ENCODE results near the gene SEMA5B.

The SEMA5B gene

DNA sequence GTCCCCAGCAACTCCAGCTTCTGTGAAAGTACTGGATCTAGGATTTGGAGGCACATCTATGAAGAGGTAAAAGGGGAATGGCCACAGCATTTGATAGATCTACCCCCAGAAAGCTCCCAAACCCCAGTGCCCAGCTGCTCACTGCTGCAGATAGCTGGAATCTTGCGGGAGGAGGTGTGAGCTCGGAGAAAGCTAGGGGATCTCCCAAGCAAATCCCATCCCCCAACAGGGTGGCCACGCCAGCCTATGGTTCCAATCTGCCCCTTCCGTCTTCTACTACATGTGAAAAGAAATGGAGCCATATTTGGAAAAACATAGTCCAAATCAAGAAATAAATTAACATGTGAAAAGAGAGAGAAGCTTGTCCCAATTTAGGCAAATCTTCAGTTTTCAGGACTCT, 42.0 kb downstream of the SEMA5B start:
- Histone ChIP-seq H3K36me3 (ENCODE audit: insufficient read depth, low read length) (peaks cover 36% of the 10 kb centered on the region), H3K4me3 (no peak overlapping the region), H3K27ac (no peak overlapping the region; the same call in 1 of the 2 replicates), H3K9ac (ENCODE audit: insufficient read length) (no peak overlapping the region), H3K9me3 (ENCODE audit: low read depth, low read length) (no peaks in the 10 kb centered on the region)
- no peak for DNase-seq (ENCODE audit: low read depth, low spot score)
- TF ChIP-seq EZH2 (IDR thresholded peaks at IDR 0.05) = no peak
- TF ChIP-seq FOXP2 (optimal IDR thresholded peaks at IDR 0.05; ENCODE audit: control extremely low read depth, extremely low read length, insufficient read depth) = no peak
- no peak for TF ChIP-seq POLR2AphosphoS5 (IDR thresholded peaks at IDR 0.05; ENCODE audit: borderline replicate concordance, low read depth, low read length)

DNA sequence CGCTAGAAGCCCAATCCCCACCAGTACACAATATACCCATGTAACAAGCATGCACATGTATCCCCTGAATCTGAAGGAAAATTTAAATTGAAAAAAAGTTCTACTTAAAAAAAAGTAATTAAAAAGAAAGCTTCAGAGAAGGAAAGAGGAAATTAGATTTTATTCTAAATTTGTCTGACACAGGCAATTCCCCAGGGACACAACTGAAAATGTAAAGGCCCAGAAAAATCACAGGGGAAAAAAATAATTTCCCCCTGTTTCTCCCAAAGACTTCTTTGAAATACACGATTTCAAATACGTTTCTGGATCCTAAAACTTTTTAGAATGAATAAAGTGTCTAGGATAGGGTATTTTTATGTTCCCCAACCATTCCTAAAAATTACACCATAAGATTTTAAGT, 42.9 kb downstream of the SEMA5B start:
- H3K9ac ChIP-seq (ENCODE audit: insufficient read length) = no peak overlapping the region
- TF ChIP-seq EZH2 (IDR thresholded peaks at IDR 0.05) = no peak
- TF ChIP-seq FOXP2 (optimal IDR thresholded peaks at IDR 0.05; ENCODE audit: control extremely low read depth, extremely low read length, insufficient read depth) = no peak
- TF ChIP-seq POLR2AphosphoS5 (IDR thresholded peaks at IDR 0.05; ENCODE audit: borderline replicate concordance, low read depth, low read length) = no peak
- no peak for DNase-seq (ENCODE audit: low read depth, low spot score)
- H3K27ac ChIP-seq = no peak overlapping the region
- H3K36me3 ChIP-seq (ENCODE audit: insufficient read depth, low read length) = peaks cover 33% of the 10 kb centered on the region
- H3K4me3 ChIP-seq = no peak overlapping the region
- H3K9me3 ChIP-seq (ENCODE audit: low read depth, low read length) = no peaks in the 10 kb centered on the region

DNA sequence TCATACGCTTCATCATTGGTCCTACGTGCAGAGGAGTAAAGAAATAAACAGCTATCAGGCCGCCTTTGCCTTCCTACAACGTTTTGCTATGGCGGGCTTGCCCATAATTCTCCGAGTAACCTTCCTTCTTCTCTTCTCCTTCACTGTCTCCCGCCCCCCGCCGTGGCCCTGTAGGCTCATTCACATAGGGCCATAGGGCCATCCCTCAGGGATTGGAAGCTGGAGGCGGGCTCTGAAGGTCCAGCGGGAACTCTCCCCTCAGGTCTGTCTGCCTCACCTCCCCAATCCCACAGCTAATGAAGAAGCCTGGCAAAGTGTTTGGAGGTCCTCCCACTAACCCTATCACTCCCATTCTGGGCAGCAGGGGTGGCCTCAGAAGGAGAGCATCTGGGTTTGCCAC, 43.6 kb downstream of the SEMA5B start:
- no peak for DNase-seq (ENCODE audit: low read depth, low spot score)
- Histone ChIP-seq H3K9me3 (ENCODE audit: low read depth, low read length) (no peaks in the 10 kb centered on the region), H3K4me3 (no peak overlapping the region), H3K9ac (ENCODE audit: insufficient read length) (no peak overlapping the region), H3K27ac (no peak overlapping the region), H3K36me3 (ENCODE audit: insufficient read depth, low read length) (peaks cover 31% of the 10 kb centered on the region)
- TF ChIP-seq FOXP2 (optimal IDR thresholded peaks at IDR 0.05; ENCODE audit: control extremely low read depth, extremely low read length, insufficient read depth) (no peak), POLR2AphosphoS5 (IDR thresholded peaks at IDR 0.05; ENCODE audit: borderline replicate concordance, low read depth, low read length) (no peak), EZH2 (IDR thresholded peaks at IDR 0.05) (no peak)

DNA sequence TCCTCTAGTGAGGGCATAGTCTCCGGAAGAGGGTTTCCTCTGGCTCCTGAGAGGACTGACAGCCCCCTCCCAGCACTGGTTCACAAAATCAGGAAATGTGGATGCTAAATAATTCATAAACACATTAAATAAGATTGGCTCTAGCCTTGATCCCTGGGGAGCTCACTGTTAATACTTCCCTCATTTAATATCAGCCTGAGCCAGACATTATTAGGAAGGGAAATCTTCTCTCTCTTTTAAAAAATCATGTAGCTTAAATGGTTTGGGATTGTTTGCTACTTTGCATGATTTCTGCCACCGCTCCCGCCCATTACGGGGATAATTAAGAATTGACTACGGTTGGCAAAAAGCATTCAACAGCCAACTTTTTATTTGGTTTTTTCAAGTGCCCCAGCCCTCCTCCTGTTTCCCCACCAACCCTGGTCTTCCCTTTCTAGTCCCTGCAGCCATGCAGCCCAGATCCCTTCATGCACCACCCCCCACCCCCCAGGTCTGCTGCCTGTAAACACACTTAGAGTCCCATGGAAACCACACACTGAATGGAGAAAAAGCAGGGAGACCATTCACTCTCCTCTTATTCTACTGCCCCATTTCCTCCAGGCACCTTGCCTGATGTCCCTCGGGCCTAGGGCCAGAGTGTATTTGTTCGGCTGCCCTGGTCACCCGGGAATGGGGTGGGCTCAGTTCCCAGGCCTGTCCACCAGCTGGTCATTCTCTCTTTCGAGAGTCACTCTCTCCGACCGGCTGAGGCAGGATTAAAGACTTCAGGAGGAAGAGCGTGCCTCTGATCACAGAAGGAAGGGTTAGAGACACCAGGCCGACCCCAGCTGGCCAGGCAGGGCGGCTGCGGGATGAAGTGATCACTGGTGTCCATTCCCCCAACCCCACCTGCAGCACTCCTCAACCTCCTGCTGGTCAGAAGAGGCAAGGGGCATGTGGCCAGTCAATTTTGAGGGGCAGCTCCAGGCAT, 45.1 kb downstream of the SEMA5B start:
- Histone ChIP-seq H3K9ac (ENCODE audit: insufficient read length) (peak overlapping the region; percentile 18), H3K36me3 (ENCODE audit: insufficient read depth, low read length) (peaks cover 18% of the 10 kb centered on the region), H3K9me3 (ENCODE audit: low read depth, low read length) (no peaks in the 10 kb centered on the region), H3K4me3 (peak overlapping the region; percentile 64), H3K27ac (peak overlapping the region; percentile 75)
- peak; percentile 98 for DNase-seq (ENCODE audit: low read depth, low spot score)
- TF ChIP-seq EZH2 (IDR thresholded peaks at IDR 0.05) = no peak
- TF ChIP-seq FOXP2 (optimal IDR thresholded peaks at IDR 0.05; ENCODE audit: control extremely low read depth, extremely low read length, insufficient read depth) = peak; percentile 93
- TF ChIP-seq POLR2AphosphoS5 (IDR thresholded peaks at IDR 0.05; ENCODE audit: borderline replicate concordance, low read depth, low read length) = peak; percentile 65

DNA sequence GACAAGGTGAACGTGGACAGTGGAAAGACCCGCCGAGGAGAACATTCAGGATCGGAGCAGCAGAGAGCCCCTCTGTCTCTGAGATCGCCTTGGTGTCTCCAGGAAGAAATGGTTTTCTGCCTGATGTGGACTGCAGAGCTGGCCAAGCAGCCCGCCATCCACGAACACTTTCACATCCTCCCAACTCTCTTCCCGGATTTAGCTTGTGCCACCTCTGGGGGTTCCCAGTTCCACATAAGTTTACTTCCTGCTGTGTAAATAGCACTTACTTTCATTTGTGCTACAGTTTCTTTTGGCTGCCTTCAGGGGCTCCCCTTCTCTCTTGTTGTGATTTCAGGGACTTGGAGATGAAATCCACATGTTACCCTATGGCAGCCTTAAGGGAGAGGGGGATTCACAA, 48.4 kb downstream of the SEMA5B start:
- H3K27ac ChIP-seq = no peak overlapping the region
- no peak for DNase-seq (ENCODE audit: low read depth, low spot score)
- H3K9me3 ChIP-seq (ENCODE audit: low read depth, low read length) = no peaks in the 10 kb centered on the region
- TF ChIP-seq FOXP2 (optimal IDR thresholded peaks at IDR 0.05; ENCODE audit: control extremely low read depth, extremely low read length, insufficient read depth) (no peak), EZH2 (IDR thresholded peaks at IDR 0.05) (no peak), POLR2AphosphoS5 (IDR thresholded peaks at IDR 0.05; ENCODE audit: borderline replicate concordance, low read depth, low read length) (no peak)
- no peak overlapping the region for H3K9ac ChIP-seq (ENCODE audit: insufficient read length)
- peaks cover 25% of the 10 kb centered on the region for H3K36me3 ChIP-seq (ENCODE audit: insufficient read depth, low read length)
- no peak overlapping the region for H3K4me3 ChIP-seq

DNA sequence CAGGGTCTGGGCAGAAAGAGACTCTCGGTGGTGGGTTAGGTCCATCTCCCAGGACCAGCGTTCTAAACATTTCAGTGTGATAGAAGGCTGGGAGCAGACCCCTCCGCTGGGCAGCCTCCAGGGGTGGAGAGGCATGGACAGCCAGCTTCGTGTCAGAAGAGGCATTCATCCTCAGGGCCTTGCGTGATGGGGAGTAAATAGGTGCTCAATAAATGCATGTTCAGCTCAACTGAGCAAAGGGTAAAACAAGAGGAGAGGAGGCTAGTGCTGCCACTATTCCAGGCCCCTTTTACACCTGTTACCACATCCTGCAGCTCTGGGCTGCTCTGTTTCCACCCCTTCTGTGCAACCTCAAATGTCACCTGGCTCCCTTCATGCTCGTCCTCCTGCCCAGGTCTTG, 49.0 kb downstream of the SEMA5B start:
- Histone ChIP-seq H3K4me3 (no peak overlapping the region), H3K9me3 (ENCODE audit: low read depth, low read length) (no peaks in the 10 kb centered on the region), H3K9ac (ENCODE audit: insufficient read length) (no peak overlapping the region), H3K27ac (no peak overlapping the region), H3K36me3 (ENCODE audit: insufficient read depth, low read length) (peaks cover 28% of the 10 kb centered on the region)
- no peak for DNase-seq (ENCODE audit: low read depth, low spot score)
- TF ChIP-seq POLR2AphosphoS5 (IDR thresholded peaks at IDR 0.05; ENCODE audit: borderline replicate concordance, low read depth, low read length) (no peak), EZH2 (IDR thresholded peaks at IDR 0.05) (no peak), FOXP2 (optimal IDR thresholded peaks at IDR 0.05; ENCODE audit: control extremely low read depth, extremely low read length, insufficient read depth) (no peak)

DNA sequence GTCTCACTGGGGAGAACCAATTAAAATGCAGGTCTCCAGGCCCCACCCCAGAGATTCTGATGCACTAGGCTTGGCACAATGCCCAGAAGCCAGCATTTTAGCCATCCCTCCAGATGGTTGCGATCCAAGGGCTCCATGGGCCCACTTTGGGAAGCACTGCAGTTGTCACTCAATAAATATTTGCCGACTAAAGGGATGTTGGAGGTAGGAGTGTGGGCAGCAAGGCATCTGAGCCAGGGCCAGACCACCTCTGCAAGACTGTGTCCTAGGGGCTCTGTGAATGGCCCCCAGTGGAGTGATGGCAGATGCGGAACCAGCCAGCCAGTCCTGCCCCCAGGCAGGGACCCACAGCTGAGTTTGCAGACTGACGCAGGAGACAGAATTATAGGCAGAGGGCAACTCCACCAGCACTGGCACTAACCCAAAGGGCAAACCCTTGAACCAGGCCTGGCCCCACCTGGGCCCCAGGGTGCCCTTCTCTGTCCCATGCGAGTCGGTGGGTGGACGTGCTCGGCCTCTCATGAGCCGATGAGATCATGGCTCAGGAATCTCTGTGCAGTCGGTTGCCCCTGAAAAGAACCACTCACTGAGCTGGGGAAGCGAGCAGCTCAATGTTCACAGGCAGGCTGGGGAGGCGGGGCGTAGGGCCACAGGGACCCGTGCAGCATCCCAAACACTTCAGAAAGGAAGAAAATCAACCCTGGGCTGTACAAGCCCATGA, 49.7 kb downstream of the SEMA5B start:
- DNase-seq (ENCODE audit: low read depth, low spot score) = no peak
- no peaks in the 10 kb centered on the region for H3K9me3 ChIP-seq (ENCODE audit: low read depth, low read length)
- H3K9ac ChIP-seq (ENCODE audit: insufficient read length) = no peak overlapping the region
- H3K27ac ChIP-seq = peak overlapping the region; percentile 17; the same call in 1 of the 2 replicates
- TF ChIP-seq POLR2AphosphoS5 (IDR thresholded peaks at IDR 0.05; ENCODE audit: borderline replicate concordance, low read depth, low read length) = no peak; the same call in 1 of the 2 replicates
- TF ChIP-seq EZH2 (IDR thresholded peaks at IDR 0.05) = no peak
- TF ChIP-seq FOXP2 (optimal IDR thresholded peaks at IDR 0.05; ENCODE audit: control extremely low read depth, extremely low read length, insufficient read depth) = peak; percentile 47
- H3K4me3 ChIP-seq = peak overlapping the region; percentile 22; the same call in 1 of the 2 replicates
- H3K36me3 ChIP-seq (ENCODE audit: insufficient read depth, low read length) = peaks cover 29% of the 10 kb centered on the region

DNA sequence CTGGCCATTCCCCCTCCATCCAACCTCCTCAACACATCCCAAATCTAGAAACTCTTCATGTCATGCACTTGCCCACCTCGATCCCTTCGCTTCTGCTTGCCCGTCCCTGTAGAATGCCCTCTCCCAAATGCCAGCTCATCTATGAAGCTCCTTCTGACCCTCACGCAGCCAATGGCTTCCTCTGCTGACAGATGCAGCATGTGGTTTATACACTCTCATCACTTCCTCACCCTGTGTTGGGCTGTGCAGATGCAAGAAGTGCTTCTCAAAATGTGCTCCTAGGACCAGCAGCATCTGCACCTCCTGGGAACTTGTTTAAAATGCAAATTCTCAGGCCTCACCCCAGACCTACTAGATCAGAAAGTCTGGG, 51.7 kb downstream of the SEMA5B start:
- no peak overlapping the region for H3K9ac ChIP-seq (ENCODE audit: insufficient read length)
- no peaks in the 10 kb centered on the region for H3K9me3 ChIP-seq (ENCODE audit: low read depth, low read length)
- no peak for DNase-seq (ENCODE audit: low read depth, low spot score)
- TF ChIP-seq POLR2AphosphoS5 (IDR thresholded peaks at IDR 0.05; ENCODE audit: borderline replicate concordance, low read depth, low read length) = no peak
- TF ChIP-seq FOXP2 (optimal IDR thresholded peaks at IDR 0.05; ENCODE audit: control extremely low read depth, extremely low read length, insufficient read depth) = no peak
- TF ChIP-seq EZH2 (IDR thresholded peaks at IDR 0.05) = no peak
- H3K36me3 ChIP-seq (ENCODE audit: insufficient read depth, low read length) = peaks cover 41% of the 10 kb centered on the region
- H3K4me3 ChIP-seq = no peak overlapping the region
- H3K27ac ChIP-seq = no peak overlapping the region

All from SK-N-MC (cell line).